Left ventricle myocardium superior (tissue), 1 donor: ENCODE results near the gene SERTAD2. TPM values are rescaled to one million over a fixed set of nuclear protein-coding genes. Genes with fewer than 3 reads are reported as not detected.

Experiments used
- ATAC-seq: fragments of 200-7000 bp; cut with Tn5 transposase; one replicate; pipeline ENCODE4 v1.9.1; 2020; ENCODE audit warnings: mild to moderate bottlenecking, moderate library complexity
- DNase-seq: peaks from one replicate; pipeline ENCODE4 v3.0.0-alpha.2; 2020
- intact Hi-C: fragments of 100-400 bp; cut with micrococcal nuclease; formaldehyde crosslinking; loops from one replicate; pipeline ENCODE4 v1.11.0; 2022
- total RNA-seq: library from RNA; stranded (reverse); fragmentation: NEBNext Ultra II Directional; extraction: Animal tissue kit (Norgen Biotek cat#: 25700); gene quantifications from one replicate; pipeline ENCODE4 v1.2.1, GENCODE V29; 2021
- donor health status: DM: no; HTN: yes; CAD: no; lungs with severe emphysema.

Gene SERTAD2
- total RNA-seq, 1 donor from 2014 or later: 14.6 TPM

- intact Hi-C loops: loop anchor here (10.0 kb wide), 1 partner anchor 92 kb away; no protein-coding TSS in a partner anchor
- DNase-seq (peak; percentile 49), ATAC-seq (peak; percentile 36)
Observed at GRCh38 chr2:64652231-64653108, 1.2 kb downstream of the SERTAD2 start.

DNA sequence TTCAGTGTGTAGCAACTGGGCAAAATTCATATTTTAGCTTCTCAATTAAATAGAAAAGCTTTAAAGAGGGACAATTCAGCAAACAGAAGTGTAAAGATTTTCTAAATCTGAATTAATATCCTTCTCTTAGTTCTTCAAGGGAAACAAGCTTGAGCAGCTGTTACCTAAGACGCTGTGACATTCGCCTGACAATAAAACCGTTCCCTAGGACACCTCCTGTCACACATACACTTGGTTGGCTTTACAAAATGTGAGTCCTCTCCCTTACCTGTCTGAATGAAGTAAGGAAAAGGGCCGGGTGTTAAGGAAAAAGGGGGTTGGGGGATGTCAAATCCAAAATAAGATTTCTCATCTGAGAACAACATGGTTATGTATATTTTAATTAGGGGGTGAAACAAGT, 2.1 kb downstream of the SERTAD2 start:
- intact Hi-C loops: loop anchor here (10.0 kb wide), 1 partner anchor 93 kb away; no protein-coding TSS in a partner anchor
- ATAC-seq (no peak), DNase-seq (no peak)

GRCh38 chr2:64650722-64651338, 2.9 kb downstream of the SERTAD2 start:
- ATAC-seq: no peak
- intact Hi-C loops: loop anchor here (10.0 kb wide), 1 partner anchor 94 kb away; no protein-coding TSS in a partner anchor
- no peak for DNase-seq

GRCh38 chr2:64650296-64650695, 3.4 kb downstream of the SERTAD2 start:
- ATAC-seq (no peak), DNase-seq (no peak)
- intact Hi-C loops: loop anchor here (10.0 kb wide), 1 partner anchor 95 kb away; no protein-coding TSS in a partner anchor

DNA sequence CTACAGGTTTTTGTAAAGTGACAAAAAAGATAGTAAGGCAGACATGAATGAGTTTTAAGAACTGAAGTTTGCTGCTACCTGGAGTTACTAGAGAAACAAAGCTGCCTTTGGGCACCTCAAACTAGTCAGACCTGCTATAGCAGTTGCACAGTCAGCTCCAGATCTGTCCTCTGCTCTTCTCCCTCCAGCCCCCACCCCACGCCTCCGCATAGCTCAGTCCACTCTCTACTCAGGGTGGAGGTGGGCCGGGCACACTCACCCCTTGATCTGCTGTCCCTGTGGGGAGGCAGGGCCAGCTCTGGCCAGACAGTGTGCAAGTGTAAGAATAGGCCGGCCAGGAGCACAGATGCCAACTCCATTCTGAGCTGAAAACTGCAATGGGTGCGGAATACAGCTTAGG, 4.1 kb downstream of the SERTAD2 start:
- intact Hi-C loops: loop anchor here (5.0 to 10.0 kb wide), 2 partner anchors 95 to 223 kb away; no protein-coding TSS in a partner anchor
- ATAC-seq: peak; percentile 2
- DNase-seq: peak; percentile 47

DNA sequence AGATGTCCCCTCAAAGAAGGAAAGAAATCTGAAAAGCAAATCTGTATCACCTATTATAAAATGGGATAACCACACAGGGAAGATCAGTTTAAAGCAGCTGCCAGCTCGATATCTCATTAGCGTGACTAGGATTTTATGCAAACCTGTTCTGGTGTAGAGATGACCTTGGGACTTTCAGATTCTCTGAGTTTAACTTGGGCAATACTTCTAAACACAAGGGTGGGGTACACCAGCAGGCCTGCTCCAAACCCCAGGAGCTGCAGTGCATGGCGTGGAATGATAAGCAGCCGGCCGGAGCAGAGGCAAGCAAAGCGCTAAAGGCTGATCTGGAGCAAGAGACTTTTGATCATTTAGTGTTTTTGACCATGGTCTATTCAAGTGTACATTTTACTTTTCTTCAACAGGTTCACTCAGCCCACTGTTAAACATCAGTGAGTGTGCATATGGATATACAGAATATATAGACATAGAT, 4.7 kb downstream of the SERTAD2 start:
- intact Hi-C loops: loop anchor here (5.0 kb wide), 1 partner anchor 223 kb away; no protein-coding TSS in a partner anchor
- ATAC-seq: no peak
- no peak for DNase-seq

DNA sequence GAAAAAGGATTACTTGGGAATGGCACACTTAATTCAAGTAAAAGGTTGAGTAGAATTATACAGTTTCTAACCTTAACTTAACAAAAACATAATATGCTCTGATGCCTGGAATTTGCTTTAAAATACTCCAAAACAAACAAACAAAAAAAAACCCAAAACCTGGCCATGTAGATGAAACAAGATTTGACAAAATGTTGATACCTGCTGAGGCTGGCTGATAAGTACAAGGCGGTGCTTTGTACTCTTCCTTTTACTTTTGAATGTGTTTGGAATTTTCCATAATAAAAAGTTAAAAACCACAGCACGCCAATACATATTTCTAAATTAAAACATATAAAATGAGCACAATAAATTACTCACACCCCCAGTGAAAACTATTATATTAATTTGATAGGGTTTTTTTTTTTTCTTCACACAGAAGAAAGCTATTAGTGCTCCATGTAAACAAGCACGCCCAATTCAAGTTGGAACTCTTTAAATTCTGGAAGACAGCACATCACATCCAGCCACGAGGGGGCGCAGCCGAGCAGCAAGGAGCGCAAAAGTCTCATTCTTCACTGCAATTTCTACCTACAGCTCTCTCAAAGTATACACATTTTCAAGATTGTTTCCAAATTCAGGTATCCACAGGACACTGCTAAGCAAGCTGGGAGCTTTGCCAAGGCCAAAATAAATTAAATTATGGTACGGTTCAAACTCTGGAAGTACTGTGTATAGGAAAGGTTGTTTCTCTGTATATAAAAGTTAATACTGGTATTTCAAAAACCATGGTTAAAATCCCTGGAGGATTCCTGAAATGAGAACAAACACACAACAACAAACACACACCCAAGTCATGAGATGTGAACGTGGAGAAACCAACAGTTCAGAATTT, 7.5 kb downstream of the SERTAD2 start:
- DNase-seq (peak; percentile 92), ATAC-seq (no peak)
- intact Hi-C loops: loop anchor here (5.0 kb wide), 1 partner anchor 226 kb away; no protein-coding TSS in a partner anchor

DNA sequence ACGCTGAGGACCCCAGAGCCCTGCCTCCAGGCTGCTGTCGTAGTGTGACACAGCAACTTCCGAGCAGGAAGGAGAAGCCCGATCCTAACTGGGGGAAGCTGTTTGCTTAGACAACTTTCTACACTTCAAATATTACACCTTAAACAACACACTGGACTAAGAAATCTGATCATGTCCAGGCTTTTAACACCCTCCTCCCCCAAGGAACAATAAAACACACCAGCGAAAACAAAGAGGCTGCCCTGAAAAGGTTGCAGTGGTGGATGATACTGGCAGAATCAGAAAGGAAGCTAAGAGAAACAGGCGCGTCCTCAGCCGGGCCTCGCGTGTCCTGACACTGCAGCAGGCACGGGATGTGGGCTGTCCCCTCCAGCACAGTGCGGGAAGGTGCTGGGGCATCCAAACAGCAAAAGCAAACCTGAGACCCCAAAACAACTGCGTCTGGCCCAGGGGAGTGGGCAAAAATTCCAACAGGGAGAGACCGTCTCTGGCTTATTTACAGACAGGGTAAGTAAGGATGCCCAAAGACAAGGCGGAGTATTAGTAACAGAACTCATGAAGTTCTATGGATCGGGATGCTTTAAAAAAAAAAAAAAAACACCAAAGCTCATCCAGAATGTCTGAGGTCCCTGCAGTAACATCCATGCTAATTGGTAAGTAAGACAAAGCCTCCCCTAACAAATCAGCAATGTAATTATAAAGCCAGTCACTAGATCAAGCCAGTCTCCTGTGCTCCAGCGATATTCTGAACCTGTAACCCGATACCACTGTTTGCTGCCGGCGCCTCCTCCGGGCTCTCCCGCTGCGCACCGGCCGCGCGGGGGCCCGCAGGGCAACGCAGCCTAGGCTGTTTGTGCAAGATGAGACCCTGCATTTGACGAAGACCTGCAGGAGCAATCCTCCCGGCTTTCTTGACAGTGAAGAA, 9.0 kb downstream of the SERTAD2 start:
- DNase-seq (peak; percentile 85), ATAC-seq (peak; percentile 91)
- intact Hi-C loops: loop anchor here (5.0 kb wide), 1 partner anchor 228 kb away; no protein-coding TSS in a partner anchor

- ATAC-seq: no peak
- intact Hi-C loops: no loop called here
- no peak for DNase-seq
Observed at GRCh38 chr2:64643838-64644457, 9.8 kb downstream of the SERTAD2 start.

DNA sequence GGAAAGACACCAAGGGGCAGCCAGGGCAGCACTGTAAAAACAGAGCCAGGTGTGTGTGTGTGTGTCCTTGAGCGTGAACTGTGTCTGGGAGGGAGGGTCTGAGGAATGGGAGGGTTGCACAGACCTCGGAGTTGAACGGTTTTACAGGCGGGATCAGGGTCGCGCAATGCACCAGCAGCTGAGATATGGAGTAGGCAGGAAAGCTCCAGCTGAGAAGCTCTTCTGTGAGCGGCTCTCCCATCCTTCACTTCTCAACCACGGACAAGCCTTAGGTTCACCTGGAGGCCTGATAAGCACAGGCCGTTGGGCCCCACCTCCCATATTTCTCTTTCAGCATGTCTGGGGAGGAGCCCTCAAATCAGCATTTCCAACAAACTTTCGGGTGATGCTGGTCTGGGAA, 12.1 kb downstream of the SERTAD2 start:
- intact Hi-C loops: no loop called here
- no peak for ATAC-seq
- DNase-seq: no peak

DNA sequence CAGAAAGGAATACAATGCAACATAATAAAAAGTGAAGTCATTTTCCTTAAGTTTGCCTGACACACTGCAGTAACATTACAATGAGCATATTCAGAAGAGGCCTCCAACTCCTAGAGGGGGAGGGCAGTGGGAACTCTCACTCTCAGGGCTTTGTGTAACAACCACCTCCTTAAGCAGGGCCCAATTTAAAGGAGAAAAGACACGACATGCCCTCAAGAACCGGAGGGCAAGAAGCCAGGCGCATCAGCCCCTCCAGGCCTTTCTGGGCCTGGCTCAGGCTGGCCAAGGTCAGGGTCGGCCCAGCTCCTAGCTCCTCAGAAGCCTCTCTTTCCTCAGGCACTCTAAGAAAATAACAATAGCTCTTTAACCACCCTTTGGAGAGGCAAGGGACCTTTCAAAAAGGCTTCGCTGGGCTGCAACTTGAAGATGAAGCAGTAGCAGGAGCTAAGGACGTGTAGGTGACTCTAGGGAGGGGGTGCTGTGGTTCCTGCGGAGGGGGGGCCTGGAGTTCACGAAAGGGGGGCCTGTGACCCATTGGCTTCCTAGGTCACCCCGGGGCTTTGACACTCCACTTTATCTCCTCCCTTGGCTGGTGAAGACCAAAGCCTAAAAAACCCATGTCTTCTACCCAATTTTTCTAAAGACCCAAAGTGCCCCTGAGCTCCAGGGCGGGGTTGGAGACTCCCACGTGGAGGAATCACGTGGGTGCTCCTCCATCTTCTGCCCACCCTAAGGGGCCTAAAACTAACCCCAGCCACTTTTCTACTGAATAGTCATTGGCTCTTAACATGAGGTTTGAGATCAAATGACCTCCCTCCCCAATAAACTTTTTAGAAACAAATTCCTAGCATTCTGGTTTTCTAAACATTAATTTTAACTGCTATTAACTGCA, 13.3 kb downstream of the SERTAD2 start:
- no peak for DNase-seq
- no peak for ATAC-seq
- intact Hi-C loops: no loop called here

- ATAC-seq (no peak), DNase-seq (no peak)
- intact Hi-C loops: no loop called here
Observed at GRCh38 chr2:64639691-64640090, 14.0 kb downstream of the SERTAD2 start.

DNA sequence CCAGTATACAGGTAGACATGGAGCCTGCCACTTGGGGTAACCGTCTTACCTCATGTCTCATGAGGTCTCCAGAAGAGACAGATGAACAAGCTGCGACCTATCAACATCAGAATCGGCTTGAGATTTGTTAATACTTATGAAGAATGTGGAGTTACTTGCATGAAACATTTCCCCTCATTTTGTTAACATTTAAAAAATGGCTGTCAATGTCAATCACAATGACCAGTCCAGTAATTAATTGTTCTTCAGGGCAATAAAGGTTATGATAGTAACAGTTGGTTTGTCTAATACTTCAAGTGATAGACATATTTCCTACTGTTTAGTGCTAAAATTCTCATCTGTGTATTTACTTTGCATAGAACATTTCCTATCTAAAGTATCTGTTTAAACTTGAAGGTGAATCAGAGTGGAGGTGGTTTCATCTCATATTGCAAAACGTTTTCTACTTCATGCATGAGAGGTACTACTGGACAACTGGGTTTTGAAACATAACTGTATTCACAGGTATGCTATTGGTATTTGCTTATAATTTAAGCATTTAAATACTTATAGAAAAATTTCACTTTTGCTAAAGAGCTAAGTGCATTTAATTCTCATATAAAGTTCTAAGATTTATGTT, 15.1 kb downstream of the SERTAD2 start:
- intact Hi-C loops: no loop called here
- ATAC-seq: no peak

GRCh38 chr2:64637931-64638330, 15.8 kb downstream of the SERTAD2 start:
- ATAC-seq: no peak
- intact Hi-C loops: no loop called here
- no peak for DNase-seq

More for the DNA sequence above, 15.1 kb downstream of the SERTAD2 start:
- DNase-seq: no peak

GRCh38 chr2:64637000-64637635, 16.6 kb downstream of the SERTAD2 start:
- ATAC-seq: no peak
- intact Hi-C loops: no loop called here
- no peak for DNase-seq
